ENCODE measurements around the gene SLC16A14. TPM values are rescaled to one million over a fixed set of nuclear protein-coding genes. Genes with fewer than 3 reads are reported as not detected.

Gene SLC16A14
- total RNA-seq, 1 donor from 2014 or later = 18.9 TPM

DNA sequence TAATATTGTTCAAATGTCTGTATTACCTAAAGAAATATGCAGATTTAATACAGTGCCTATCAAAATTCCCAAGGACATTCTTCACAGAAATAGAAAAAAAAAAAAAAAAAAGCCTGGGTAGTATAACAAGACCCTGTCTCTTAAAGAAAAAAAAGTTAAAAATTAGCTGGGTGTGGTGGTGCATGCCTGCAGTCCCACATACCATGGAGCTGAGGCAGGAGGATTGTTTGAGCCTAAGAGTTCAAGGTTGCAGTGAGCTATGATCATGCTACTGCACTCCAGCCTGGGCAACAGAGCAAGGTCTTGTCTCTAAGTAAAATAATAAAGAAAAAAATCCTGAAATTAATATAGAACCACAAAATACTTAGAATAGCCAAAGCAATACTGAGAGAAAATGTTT, 51.9 kb downstream of the SLC16A14 start:
- Mint-ChIP-seq H3K4me1 (ENCODE audit: unreplicated experiment) (peaks cover 8% of the 10 kb centered on the region), H3K27me3 (ENCODE audit: unreplicated experiment) (no peaks in the 10 kb centered on the region), H3K9me3 (ENCODE audit: unreplicated experiment) (peaks cover 21% of the 10 kb centered on the region), H3K4me3 (ENCODE audit: unreplicated experiment) (no peak overlapping the region), H3K27ac (ENCODE audit: unreplicated experiment) (no peak overlapping the region), H3K36me3 (ENCODE audit: unreplicated experiment) (peaks cover 2% of the 10 kb centered on the region)
- DNase-seq (ENCODE audit: extremely low spot score, unreplicated experiment) = no peak
- TF ChIP-seq, protein P1, sequence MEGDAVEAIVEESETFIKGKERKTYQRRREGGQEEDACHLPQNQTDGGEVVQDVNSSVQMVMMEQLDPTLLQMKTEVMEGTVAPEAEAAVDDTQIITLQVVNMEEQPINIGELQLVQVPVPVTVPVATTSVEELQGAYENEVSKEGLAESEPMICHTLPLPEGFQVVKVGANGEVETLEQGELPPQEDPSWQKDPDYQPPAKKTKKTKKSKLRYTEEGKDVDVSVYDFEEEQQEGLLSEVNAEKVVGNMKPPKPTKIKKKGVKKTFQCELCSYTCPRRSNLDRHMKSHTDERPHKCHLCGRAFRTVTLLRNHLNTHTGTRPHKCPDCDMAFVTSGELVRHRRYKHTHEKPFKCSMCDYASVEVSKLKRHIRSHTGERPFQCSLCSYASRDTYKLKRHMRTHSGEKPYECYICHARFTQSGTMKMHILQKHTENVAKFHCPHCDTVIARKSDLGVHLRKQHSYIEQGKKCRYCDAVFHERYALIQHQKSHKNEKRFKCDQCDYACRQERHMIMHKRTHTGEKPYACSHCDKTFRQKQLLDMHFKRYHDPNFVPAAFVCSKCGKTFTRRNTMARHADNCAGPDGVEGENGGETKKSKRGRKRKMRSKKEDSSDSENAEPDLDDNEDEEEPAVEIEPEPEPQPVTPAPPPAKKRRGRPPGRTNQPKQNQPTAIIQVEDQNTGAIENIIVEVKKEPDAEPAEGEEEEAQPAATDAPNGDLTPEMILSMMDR (IDR thresholded peaks at IDR 0.05) = no peak

DNA sequence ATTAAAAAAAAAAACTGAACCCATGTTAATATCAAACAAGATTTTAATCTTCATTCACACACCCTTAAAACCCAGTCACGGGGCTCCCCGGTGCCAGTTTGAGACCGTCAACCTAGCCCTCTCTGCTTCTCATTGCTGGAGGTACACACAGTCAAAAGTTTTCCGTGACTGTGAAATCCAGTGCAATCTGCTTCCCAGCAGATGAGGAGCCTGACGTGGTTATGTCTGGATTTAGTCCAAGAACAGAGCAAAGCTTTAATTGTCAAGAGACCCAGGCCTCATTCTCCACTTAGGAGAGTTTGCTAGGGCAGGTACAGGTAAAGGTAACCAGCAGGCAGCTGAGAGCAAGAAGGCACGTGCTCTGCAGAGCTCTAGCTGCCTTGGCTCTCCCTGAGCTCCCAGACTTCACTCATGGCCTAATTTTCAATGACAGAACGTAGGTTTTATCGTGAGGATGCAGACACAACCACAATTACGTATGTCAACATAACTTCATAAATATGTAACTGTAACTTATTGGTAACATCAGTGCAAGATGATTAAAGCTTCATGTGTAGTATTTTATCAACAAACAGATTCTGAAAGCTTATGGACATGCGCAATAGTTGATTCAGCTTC, 56.3 kb downstream of the SLC16A14 start:
- TF ChIP-seq, protein P1 (IDR thresholded peaks at IDR 0.05) = no peak
- H3K27ac Mint-ChIP-seq (ENCODE audit: unreplicated experiment) = peak overlapping the region; percentile 70

DNA sequence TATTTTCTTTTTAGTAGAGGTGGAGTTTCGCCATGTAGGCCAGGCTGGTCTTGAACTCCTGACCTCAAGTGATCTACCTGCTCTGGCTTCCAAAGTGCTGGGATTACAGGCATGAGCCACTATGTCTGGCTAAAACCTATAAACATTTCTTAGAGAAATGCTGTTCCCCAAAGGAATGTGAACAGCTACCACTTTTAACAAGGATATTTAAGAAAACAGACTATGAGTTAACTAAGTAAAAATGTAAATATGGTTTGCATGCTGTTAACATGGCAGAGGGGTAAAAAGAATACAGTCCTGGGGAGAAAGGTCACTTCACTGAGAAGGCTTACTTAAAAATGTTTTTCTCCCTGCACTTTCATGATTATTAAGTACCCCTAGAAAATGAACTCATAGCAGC, 57.1 kb downstream of the SLC16A14 start:
- Mint-ChIP-seq H3K4me1 (ENCODE audit: unreplicated experiment) (peaks cover 33% of the 10 kb centered on the region), H3K27me3 (ENCODE audit: unreplicated experiment) (no peaks in the 10 kb centered on the region), H3K27ac (ENCODE audit: unreplicated experiment) (peak overlapping the region; percentile 72), H3K4me3 (ENCODE audit: unreplicated experiment) (no peak overlapping the region), H3K36me3 (ENCODE audit: unreplicated experiment) (peaks cover 2% of the 10 kb centered on the region), H3K9me3 (ENCODE audit: unreplicated experiment) (peaks cover 6% of the 10 kb centered on the region)
- no peak for DNase-seq (ENCODE audit: extremely low spot score, unreplicated experiment)
- TF ChIP-seq, protein P1 (IDR thresholded peaks at IDR 0.05) = no peak

More for the DNA sequence above, 56.3 kb downstream of the SLC16A14 start:
- no peaks in the 10 kb centered on the region for H3K27me3 Mint-ChIP-seq (ENCODE audit: unreplicated experiment)
- H3K4me3 Mint-ChIP-seq (ENCODE audit: unreplicated experiment) = no peak overlapping the region
- DNase-seq (ENCODE audit: extremely low spot score, unreplicated experiment) = peak; percentile 38
- H3K36me3 Mint-ChIP-seq (ENCODE audit: unreplicated experiment) = peaks cover 2% of the 10 kb centered on the region
- peaks cover 11% of the 10 kb centered on the region for H3K9me3 Mint-ChIP-seq (ENCODE audit: unreplicated experiment)
- H3K4me1 Mint-ChIP-seq (ENCODE audit: unreplicated experiment) = peaks cover 35% of the 10 kb centered on the region

DNA sequence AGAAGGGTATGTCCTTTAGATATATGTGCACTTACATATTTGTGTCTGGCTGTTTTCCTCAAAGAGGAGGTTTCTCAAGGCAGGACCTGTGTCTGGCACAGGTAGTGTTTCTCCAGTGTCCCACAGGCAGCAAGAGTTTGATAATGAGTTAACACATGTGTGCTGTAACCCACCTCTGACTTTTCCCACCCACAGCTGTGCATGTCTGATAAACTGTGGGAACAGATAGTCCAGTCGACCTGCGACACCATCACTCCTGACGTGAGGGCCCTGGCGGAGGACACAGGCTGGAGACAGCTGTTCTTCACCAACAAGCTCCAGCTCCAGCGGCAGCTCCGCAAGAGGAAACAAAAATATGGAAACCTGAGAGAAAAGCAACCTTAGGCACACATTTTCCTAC, 58.2 kb downstream of the SLC16A14 start:
- peaks cover 2% of the 10 kb centered on the region for H3K36me3 Mint-ChIP-seq (ENCODE audit: unreplicated experiment)
- H3K27me3 Mint-ChIP-seq (ENCODE audit: unreplicated experiment) = no peaks in the 10 kb centered on the region
- H3K4me1 Mint-ChIP-seq (ENCODE audit: unreplicated experiment) = peaks cover 32% of the 10 kb centered on the region
- H3K9me3 Mint-ChIP-seq (ENCODE audit: unreplicated experiment) = no peaks in the 10 kb centered on the region
- peak; percentile 53 for DNase-seq (ENCODE audit: extremely low spot score, unreplicated experiment)
- H3K4me3 Mint-ChIP-seq (ENCODE audit: unreplicated experiment) = no peak overlapping the region
- TF ChIP-seq, protein P1 (IDR thresholded peaks at IDR 0.05) = no peak
- no peak overlapping the region for H3K27ac Mint-ChIP-seq (ENCODE audit: unreplicated experiment)

DNA sequence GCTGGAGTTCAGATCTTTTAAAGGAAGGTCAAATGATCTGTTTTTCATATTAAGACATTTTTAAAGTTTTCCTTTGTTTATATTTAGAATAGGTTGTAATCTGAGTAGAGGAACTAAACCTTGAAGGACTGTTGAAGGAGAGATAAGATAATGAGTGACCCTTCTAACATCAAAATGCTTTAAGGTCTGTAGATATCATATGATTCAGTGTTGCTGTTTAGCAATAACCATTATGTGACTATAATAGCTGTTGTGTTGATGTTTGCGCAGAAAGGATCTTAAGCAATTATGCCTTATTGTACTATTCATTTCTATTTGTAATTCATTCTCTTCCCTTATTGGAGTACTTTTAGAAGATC, 60.0 kb downstream of the SLC16A14 start:
- no peak overlapping the region for H3K4me3 Mint-ChIP-seq (ENCODE audit: unreplicated experiment)
- H3K27ac Mint-ChIP-seq (ENCODE audit: unreplicated experiment) = peak overlapping the region; percentile 35
- no peaks in the 10 kb centered on the region for H3K36me3 Mint-ChIP-seq (ENCODE audit: unreplicated experiment)
- H3K9me3 Mint-ChIP-seq (ENCODE audit: unreplicated experiment) = no peaks in the 10 kb centered on the region
- TF ChIP-seq, protein P1 (IDR thresholded peaks at IDR 0.05) = no peak
- DNase-seq (ENCODE audit: extremely low spot score, unreplicated experiment) = no peak
- no peaks in the 10 kb centered on the region for H3K27me3 Mint-ChIP-seq (ENCODE audit: unreplicated experiment)
- H3K4me1 Mint-ChIP-seq (ENCODE audit: unreplicated experiment) = peaks cover 32% of the 10 kb centered on the region

Measured in osteocyte (in vitro differentiated cells).